Activated T-cell treated with anti-CD3 and anti-CD28 coated beads, Interleukin-2, amount 50 U/mL, for 24 hours (primary cell): ENCODE results near the gene ZFYVE27.

Experiments
- DNase-seq: peaks from one replicate; pipeline ENCODE4 v3.0.0-alpha.2; 2020
- H3K27ac Mint-ChIP-seq: 2 replicates; pipeline ENCODE4 v1.8.0; 2020; ENCODE audit warnings: mild to moderate bottlenecking, mixed read lengths
- H3K27me3 Mint-ChIP-seq: 2 replicates; pipeline ENCODE4 v1.8.0; 2020; ENCODE audit warnings: mixed read lengths
- H3K36me3 Mint-ChIP-seq: 2 replicates; pipeline ENCODE4 v1.8.0; 2020; ENCODE audit warnings: low read depth, mixed read lengths
- H3K4me1 Mint-ChIP-seq: 2 replicates; pipeline ENCODE4 v1.8.0; 2020; ENCODE audit warnings: low read depth, mixed read lengths
- H3K4me3 Mint-ChIP-seq: 2 replicates; pipeline ENCODE4 v1.8.0; 2020; ENCODE audit warnings: mild to moderate bottlenecking, moderate library complexity, mixed read lengths
- H3K9me3 Mint-ChIP-seq: 2 replicates; pipeline ENCODE4 v1.8.0; 2020; ENCODE audit warnings: mixed read lengths

The ZFYVE27 gene

GRCh38 chr10:97800474-97800873 lies 63.5 kb downstream of the ZFYVE27 start:
- Mint-ChIP-seq H3K27me3 (no peaks in the 10 kb centered on the region), H3K4me3 (no peak overlapping the region), H3K27ac (no peak overlapping the region), H3K36me3 (no peaks in the 10 kb centered on the region), H3K4me1 (peaks cover 19% of the 10 kb centered on the region), H3K9me3 (peaks cover 11% of the 10 kb centered on the region)
- DNase-seq: no peak

- H3K27ac Mint-ChIP-seq: no peak overlapping the region
- no peaks in the 10 kb centered on the region for H3K36me3 Mint-ChIP-seq
- peaks cover 11% of the 10 kb centered on the region for H3K9me3 Mint-ChIP-seq
- no peak for DNase-seq
- H3K27me3 Mint-ChIP-seq: no peaks in the 10 kb centered on the region
- H3K4me1 Mint-ChIP-seq: peaks cover 10% of the 10 kb centered on the region
- no peak overlapping the region for H3K4me3 Mint-ChIP-seq
These were observed 64.5 kb downstream of the ZFYVE27 start for GRCh38 chr10:97801422-97801821.

- Mint-ChIP-seq H3K27ac (no peak overlapping the region), H3K9me3 (no peaks in the 10 kb centered on the region), H3K4me1 (no peaks in the 10 kb centered on the region), H3K27me3 (no peaks in the 10 kb centered on the region), H3K4me3 (no peak overlapping the region), H3K36me3 (no peaks in the 10 kb centered on the region)
- DNase-seq: no peak
These were observed 68.4 kb downstream of the ZFYVE27 start for GRCh38 chr10:97805096-97805884.

GRCh38 chr10:97805949-97806348 lies 69.0 kb downstream of the ZFYVE27 start:
- no peak overlapping the region for H3K4me3 Mint-ChIP-seq
- no peak for DNase-seq

GRCh38 chr10:97810446-97810845 lies 73.5 kb downstream of the ZFYVE27 start:
- H3K4me1 Mint-ChIP-seq: peaks cover 6% of the 10 kb centered on the region
- H3K36me3 Mint-ChIP-seq: no peaks in the 10 kb centered on the region
- H3K4me3 Mint-ChIP-seq: no peak overlapping the region
- H3K27me3 Mint-ChIP-seq: no peaks in the 10 kb centered on the region
- DNase-seq: no peak
- H3K9me3 Mint-ChIP-seq: no peaks in the 10 kb centered on the region
- no peak overlapping the region for H3K27ac Mint-ChIP-seq

More at GRCh38 chr10:97805949-97806348, 69.0 kb downstream of the ZFYVE27 start:
- Mint-ChIP-seq H3K36me3 (no peaks in the 10 kb centered on the region), H3K27ac (no peak overlapping the region), H3K27me3 (no peaks in the 10 kb centered on the region), H3K9me3 (no peaks in the 10 kb centered on the region), H3K4me1 (no peaks in the 10 kb centered on the region)
